Measurements from ENCODE around the gene PLLP. TPM values are rescaled to one million over a fixed set of nuclear protein-coding genes. Genes with fewer than 3 reads are reported as not detected.

The PLLP gene
- total and polyA plus RNA-seq, 9 of the 15 experiments (the other 6 are each of a cell fraction or from before 2014, with no cell fraction given): 0.09 to 0.96 (median 0.27) TPM

DNA sequence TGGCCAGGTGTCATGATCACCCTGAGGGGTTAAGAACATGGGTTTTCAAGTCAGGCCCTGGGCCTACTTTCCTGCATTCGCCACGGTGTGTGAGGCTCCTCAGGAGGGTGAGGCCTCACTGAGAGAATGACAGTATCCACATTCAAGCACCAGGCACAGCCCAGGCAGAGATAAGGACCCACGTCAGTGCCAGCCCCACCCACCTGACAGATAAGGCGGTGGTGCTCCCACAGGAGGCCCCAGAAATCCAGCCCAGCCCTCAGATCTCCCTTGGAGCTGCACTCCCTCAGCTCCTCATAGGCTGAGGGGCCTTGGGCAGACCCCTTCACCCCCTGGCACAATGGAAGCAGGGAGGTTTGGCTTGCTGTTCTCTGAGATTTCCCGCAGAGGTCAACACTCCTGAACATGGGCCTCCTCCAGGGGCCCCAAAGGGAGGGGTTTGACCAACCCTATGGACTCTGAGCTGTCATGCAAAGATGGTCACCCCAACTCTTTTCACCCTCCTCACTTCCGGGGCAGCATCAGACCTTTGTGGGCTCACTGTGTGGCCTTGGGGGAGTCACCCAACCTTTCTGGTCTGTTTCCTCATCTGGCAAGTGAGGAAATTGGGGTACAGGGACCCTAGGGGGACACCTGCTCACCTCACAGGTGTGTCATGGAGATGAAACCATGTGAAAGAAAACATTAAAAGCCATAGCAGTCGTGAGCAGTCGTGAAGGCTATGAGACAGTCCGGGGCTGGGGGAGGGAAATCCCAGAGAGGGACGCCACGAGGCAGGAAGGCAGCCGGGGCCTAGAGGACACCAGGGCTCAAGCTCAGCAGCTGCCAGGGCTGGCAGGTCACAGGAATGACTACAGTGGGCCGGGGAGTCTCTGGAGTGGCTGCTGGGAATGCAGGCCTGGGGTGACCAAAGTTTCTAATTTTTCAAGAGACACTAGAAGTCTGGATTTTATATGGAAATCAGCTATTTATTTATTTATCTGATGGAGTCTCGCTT, 15.4 kb downstream of the PLLP start (continued):
- TF ChIP-seq E2F6 (IDR thresholded peaks at IDR 0.05; ENCODE audit: borderline replicate concordance in 1 of 2, extremely low read depth in 1 of 2, insufficient read depth in 1 of 2, insufficient read length in 1 of 2, low read depth in 1 of 2, low read length in 1 of 2, poor library complexity in 1 of 2, severe bottlenecking in 1 of 2): no peak
- TF ChIP-seq MAFF (IDR thresholded peaks at IDR 0.05; ENCODE audit: low read length): no peak
- TF ChIP-seq GTF2F1 (IDR thresholded peaks at IDR 0.05; ENCODE audit: low read depth, low read length): no peak
- TF ChIP-seq, protein P1, sequence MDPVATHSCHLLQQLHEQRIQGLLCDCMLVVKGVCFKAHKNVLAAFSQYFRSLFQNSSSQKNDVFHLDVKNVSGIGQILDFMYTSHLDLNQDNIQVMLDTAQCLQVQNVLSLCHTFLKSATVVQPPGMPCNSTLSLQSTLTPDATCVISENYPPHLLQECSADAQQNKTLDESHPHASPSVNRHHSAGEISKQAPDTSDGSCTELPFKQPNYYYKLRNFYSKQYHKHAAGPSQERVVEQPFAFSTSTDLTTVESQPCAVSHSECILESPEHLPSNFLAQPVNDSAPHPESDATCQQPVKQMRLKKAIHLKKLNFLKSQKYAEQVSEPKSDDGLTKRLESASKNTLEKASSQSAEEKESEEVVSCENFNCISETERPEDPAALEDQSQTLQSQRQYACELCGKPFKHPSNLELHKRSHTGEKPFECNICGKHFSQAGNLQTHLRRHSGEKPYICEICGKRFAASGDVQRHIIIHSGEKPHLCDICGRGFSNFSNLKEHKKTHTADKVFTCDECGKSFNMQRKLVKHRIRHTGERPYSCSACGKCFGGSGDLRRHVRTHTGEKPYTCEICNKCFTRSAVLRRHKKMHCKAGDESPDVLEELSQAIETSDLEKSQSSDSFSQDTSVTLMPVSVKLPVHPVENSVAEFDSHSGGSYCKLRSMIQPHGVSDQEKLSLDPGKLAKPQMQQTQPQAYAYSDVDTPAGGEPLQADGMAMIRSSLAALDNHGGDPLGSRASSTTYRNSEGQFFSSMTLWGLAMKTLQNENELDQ (CRISPR knock-in tag; IDR thresholded peaks at IDR 0.05; ENCODE audit: borderline replicate concordance): no peak
- peak; percentile 81 for TF ChIP-seq CCNT2 (IDR thresholded peaks at IDR 0.05; ENCODE audit: borderline replicate concordance, extremely low read depth, insufficient read length, low read depth, low read length)
- TF ChIP-seq KLF13 (tag; IDR thresholded peaks at IDR 0.05; ENCODE audit: borderline replicate concordance, low read depth): peak; percentile 70; the same call in 1 of the 2 replicates
- TF ChIP-seq CEBPG (CRISPR knock-in tag; IDR thresholded peaks at IDR 0.05): no peak
- TF ChIP-seq CEBPG (tag; conservative IDR thresholded peaks at IDR 0.05 in 1 of 2, IDR thresholded peaks at IDR 0.05 in 1 of 2): no peak
- TF ChIP-seq PTTG1 (tag; IDR thresholded peaks at IDR 0.05; ENCODE audit: low read depth): no peak
- TF ChIP-seq NR0B1 (IDR thresholded peaks at IDR 0.05; ENCODE audit: partially characterized antibody): no peak
- TF ChIP-seq NFRKB (IDR thresholded peaks at IDR 0.05; ENCODE audit: low read depth): no peak
- TF ChIP-seq HDAC2 (IDR thresholded peaks at IDR 0.05): no peak; the same call in none of the 2 replicates
- peak; percentile 17; the same call in 1 of the 2 replicates for TF ChIP-seq CBFA2T2 (conservative IDR thresholded peaks at IDR 0.05)
- TF ChIP-seq ZNF592 (IDR thresholded peaks at IDR 0.05): peak; percentile 78
- TF ChIP-seq XRCC3 (IDR thresholded peaks at IDR 0.05): no peak

All from K562 (cell line).